GM18951 (cell line): Measurements from ENCODE around the gene CPNE8.

Source experiments
- POLR2A ChIP-seq: IDR thresholded peaks from 4 replicates; pipeline ENCODE4 v1.6.1; 2011; ENCODE audit warnings: mild to moderate bottlenecking; ENCODE audit not compliant: insufficient read length, insufficient read depth; ENCODE audit errors: extremely low read depth
- in situ Hi-C: fragments of 300-500 bp; cut with MboI; formaldehyde crosslinking; loops from one replicate; pipeline ENCODE4 v1.12.0; 2022; ENCODE audit warnings: low sequenced_read_pairs, mixed read lengths, inconsistent platforms; ENCODE audit not compliant: unreplicated experiment

CPNE8 gene

DNA sequence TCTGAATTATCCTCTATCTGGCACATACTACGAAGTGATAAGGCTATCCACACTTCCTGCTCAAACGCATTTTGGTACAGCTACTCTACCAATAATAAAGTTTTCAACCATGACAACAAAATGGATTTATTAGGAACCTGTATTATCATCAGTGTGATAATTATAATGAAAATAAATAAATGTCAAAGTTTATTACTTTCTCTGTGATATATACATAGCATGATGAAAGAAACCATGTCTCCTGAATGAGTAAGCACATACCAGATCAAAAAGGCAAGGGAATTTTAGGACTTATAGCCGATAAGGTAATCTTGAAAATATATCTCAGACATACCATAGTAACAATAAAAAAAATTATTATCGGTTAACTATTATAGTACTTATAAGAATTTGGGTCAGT is 61.1 kb downstream of the CPNE8 start:
- in situ Hi-C loops: no loop called here
- TF ChIP-seq POLR2A: no peak

GRCh38 chr12:38838056-38838850 is 67.1 kb downstream of the CPNE8 start:
- in situ Hi-C loops: no loop called here
- TF ChIP-seq POLR2A: no peak

- in situ Hi-C loops: no loop called here
- no peak for TF ChIP-seq POLR2A
These were observed 73.7 kb downstream of the CPNE8 start for GRCh38 chr12:38831715-38832114.

- in situ Hi-C loops: no loop called here
- TF ChIP-seq POLR2A: no peak
These were observed 80.4 kb downstream of the CPNE8 start for GRCh38 chr12:38825006-38825405.

DNA sequence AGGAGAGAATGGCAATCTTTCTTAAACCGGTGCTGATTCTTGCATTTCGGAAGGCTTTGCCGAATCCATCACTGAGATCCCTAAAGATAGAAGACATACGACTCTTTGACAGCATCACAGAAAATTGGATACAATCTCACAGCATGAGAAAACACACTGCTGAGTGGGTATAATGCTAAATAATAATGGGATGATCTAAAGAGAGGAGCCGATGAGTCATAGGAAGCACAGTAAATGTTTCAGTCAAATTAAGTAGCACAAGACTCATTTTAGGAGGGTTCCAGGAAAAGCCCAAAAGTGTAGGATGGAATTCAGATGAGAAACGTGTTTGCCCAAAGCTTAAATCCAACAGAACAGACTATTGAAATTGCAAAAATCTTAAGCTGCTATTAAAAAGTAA is 81.7 kb downstream of the CPNE8 start:
- in situ Hi-C loops: no loop called here
- TF ChIP-seq POLR2A: no peak

DNA sequence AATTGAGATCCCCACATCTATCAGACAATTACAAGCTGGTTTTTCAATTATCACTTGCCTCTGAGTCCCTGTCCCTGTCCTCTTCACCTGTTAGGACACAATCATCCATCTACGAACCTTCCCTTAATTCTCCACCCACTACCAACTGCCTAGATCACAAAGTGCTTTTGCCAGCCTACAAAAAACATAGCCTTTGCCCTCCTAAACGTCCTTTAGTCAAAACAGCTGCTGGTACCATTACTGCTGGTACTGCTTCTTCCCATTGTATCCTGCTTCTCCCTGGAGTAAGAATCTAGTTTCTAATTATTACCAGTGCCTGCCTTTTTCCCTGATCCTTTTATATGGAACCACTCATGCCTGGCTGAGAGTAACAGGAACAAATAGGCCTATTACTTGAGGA is 82.1 kb downstream of the CPNE8 start:
- in situ Hi-C loops: no loop called here
- TF ChIP-seq POLR2A: no peak

DNA sequence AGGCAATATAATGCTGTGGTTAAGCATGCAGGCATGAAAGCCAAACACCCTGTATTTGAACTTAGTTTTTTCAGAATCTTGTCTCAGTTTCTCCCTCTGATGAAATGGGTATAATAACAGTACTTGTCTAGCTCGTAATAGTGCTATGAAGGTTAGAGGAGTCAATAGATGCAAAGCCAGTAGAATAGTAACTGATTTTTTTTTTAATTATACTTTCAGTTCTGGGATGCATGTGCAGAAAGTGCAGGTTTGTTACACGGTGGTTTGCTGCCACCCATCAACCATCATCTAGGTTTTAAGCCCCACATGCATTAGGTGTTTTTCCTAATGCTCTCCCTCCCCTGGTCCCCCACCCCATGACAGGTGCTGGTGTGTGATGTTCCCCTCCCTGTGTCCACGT is 87.4 kb downstream of the CPNE8 start:
- in situ Hi-C loops: no loop called here
- no peak for TF ChIP-seq POLR2A

GRCh38 chr12:38813923-38814322 is 91.5 kb downstream of the CPNE8 start:
- TF ChIP-seq POLR2A: no peak

GRCh38 chr12:38811814-38812356 is 93.5 kb downstream of the CPNE8 start:
- no peak for TF ChIP-seq POLR2A
- in situ Hi-C loops: no loop called here

More at GRCh38 chr12:38813923-38814322, 91.5 kb downstream of the CPNE8 start:
- in situ Hi-C loops: no loop called here

DNA sequence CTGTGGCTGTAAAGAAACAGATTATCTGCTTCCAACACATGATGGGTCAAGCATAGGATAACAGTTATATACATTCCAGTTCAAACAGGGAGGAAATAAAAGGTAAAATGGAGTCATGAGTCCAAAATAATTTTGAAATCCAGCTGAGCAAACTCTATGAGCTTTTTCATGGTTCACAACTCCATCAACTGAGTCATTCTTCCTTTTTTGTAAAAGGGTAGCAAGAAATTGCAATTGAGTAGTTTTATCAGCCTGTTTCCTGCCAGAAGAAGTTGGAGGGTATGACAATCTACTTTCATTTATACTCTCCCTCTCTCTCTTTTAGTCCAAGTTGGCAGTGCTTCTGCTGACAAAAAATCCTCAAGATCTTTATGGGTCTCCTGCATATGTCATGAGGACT is 95.6 kb downstream of the CPNE8 start:
- in situ Hi-C loops: no loop called here
- no peak for TF ChIP-seq POLR2A

GRCh38 chr12:38788106-38788505 is 117.3 kb downstream of the CPNE8 start:
- TF ChIP-seq POLR2A: no peak
- in situ Hi-C loops: no loop called here

DNA sequence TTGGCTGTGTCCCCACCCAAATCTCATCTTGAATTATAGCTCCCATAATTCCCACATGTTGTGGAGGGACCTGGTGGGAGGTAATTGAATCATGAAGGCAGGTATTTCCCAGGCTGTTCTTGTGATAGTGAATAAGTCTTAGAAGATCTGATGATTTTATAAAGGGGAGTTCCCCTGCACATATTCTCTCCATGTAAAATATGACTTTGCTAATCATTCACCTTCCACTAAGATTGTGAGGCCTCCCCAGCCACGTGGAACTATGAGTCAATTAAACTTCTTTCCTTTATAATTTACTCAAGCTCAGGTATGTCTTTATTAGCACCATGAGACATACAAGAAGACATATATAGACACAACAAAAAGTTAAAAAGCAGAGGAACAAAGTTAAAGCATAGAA is 120.0 kb downstream of the CPNE8 start:
- TF ChIP-seq POLR2A: no peak
- in situ Hi-C loops: no loop called here

- in situ Hi-C loops: no loop called here
- no peak for TF ChIP-seq POLR2A
These were observed 122.1 kb downstream of the CPNE8 start for GRCh38 chr12:38783304-38783703.

GRCh38 chr12:38782359-38782758 is 123.0 kb downstream of the CPNE8 start:
- in situ Hi-C loops: no loop called here

More at GRCh38 chr12:38782359-38782758, 123.0 kb downstream of the CPNE8 start:
- no peak for TF ChIP-seq POLR2A
